ENCODE data around the gene ACOT11.

The ACOT11 gene

DNA sequence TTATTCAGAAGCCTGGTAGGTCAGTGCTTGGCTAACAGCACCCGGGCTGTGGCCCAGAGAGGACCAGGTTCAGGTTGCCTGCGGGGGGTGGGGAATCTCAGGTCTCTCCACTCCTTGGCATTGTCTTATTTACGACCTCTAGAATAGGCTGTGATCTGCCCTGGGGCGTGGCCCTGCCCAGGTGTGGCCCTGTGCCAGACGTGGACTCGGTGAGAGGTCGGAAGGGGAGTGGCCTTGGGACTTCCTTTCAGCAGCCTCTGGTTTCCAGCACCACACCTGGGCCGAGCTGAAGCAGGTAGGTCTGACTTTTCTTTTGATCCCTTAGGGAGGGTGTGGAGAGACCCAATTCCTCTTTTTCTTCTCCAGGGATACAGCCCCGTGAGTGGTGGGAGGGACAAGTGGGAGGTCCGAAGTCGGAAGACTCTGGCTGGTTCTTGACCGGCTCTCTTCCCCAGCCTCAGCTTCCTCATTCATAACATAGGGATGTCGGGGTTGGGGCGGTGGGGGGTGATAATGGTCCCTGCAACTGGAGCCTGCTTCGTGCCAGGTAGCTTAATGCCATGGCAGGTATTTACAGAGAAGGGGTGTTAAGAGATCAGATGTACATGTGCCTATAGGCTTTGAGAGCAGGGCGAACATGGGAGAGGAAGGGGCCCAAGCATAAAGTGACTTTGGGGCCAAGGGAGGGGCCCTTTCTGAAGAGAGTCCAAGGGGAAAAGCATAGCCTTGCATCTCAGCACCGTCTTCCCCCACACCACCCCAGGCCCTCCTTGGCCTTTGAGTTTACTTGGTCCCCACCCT lies 16.5 kb downstream of the ACOT11 start:
- no peak for DNase-seq (ENCODE audit: low read depth)

GRCh38 chr1:54565113-54565501 lies 17.1 kb downstream of the ACOT11 start:
- DNase-seq (ENCODE audit: low read depth) = no peak

- DNase-seq (ENCODE audit: low read depth) = no peak
Observed at GRCh38 chr1:54566438-54567141, 18.6 kb downstream of the ACOT11 start.

DNA sequence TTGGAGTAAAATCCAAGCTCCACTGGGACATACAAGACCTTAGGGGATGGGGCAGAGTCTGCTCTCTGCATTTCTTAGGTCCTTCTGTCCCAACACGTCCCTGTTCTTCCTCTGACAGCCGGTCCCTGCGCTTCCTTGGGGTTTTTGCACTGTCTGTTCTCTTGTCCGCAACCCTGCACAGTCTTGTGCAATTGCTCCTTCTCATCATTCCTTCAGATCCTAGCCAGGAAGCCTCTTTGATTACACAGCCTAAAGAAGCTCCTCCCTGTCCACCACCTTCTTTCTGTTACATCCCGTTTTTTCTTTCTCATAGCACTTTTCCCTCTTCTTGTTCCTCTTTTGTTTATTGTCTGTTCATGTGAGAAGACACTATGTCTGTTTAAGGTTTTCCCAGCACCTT lies 19.9 kb downstream of the ACOT11 start:
- DNase-seq (ENCODE audit: low read depth) = no peak

- DNase-seq (ENCODE audit: low read depth) = no peak
Observed at GRCh38 chr1:54569339-54569738, 21.3 kb downstream of the ACOT11 start.

DNA sequence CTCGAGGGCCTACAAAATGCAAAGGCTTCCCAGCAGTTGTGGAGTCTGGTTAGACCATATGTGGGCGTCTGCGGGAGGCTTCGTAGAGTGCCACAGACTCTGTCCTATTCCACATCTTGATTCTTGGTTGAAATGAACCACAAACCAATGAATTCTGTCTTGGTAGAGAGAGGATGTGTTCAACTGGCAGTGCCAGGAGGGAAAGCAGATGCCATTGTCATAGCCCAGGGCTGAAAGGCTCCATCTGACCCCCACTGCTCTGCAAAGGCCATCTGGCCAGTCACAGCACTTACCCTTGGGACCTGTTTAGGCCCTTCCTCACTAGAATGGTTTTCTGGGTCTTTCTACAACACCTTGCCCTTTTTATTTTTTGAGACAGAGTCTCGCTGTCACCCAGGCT lies 22.1 kb downstream of the ACOT11 start:
- DNase-seq (ENCODE audit: low read depth) = no peak

DNA sequence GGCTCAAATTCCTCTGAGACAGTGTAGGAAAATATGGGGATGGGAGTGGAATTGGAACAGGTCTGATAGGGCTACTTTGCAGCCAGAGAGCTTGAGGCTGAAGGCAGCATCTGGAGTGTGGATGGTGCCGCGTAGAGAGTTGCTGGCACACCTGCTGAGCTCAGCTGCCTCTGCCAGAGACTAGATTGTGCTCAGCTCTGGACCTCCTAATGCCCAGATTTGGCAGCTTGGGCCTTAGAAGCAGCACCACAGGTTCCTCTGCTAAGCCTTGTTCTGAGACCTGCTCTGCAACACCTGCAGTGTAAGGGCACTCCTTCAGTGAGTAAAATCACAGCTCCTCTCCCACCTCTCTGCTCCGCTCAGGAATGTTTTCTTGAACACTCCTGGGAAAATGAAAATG lies 23.3 kb downstream of the ACOT11 start:
- no peak for DNase-seq (ENCODE audit: low read depth)

DNA sequence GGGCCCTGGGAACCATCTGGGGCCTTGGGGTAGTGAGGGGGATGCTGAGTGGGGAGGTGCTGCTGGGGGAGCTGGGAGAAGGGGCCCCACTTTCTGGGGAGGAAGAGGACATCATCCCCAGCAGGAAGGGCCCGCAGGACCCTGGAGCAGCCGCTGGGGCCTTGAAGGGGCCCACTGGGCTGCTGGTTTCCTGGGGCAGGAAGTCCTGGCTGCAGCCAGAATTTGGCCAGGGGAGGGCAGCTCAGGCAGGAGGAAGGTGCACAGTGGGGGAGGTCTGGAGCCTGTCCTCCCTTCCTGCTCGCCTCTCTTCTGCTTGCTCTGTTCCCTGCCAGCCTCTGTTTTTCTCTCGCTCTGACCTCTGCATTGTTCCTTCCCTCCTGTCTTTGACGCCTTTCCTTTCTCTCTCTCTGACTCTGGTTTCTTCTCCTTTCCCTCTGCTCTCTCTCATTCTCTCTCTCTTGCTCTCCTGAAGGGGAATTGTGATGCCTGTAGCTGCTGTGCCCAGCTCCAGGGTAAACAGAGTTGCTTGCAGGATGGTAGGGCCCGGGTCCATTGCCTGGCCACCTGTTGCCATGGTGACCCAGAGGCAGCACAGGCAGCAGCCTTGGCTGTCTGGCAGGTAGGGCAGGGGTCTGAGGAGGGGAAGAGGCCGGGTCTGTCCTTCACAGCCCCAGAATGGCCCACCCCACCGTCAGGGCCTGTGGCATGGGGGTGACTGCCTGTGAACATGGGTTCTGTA lies 23.9 kb downstream of the ACOT11 start:
- DNase-seq (ENCODE audit: low read depth) = no peak

GRCh38 chr1:54572542-54572850 lies 24.5 kb downstream of the ACOT11 start:
- no peak for DNase-seq (ENCODE audit: low read depth)

GRCh38 chr1:54574158-54574778 lies 26.2 kb downstream of the ACOT11 start:
- no peak for DNase-seq (ENCODE audit: low read depth)

- no peak for DNase-seq (ENCODE audit: low read depth)
Observed at GRCh38 chr1:54575161-54575560, 27.1 kb downstream of the ACOT11 start.

GRCh38 chr1:54575605-54576290 lies 27.7 kb downstream of the ACOT11 start:
- DNase-seq (ENCODE audit: low read depth) = no peak

DNA sequence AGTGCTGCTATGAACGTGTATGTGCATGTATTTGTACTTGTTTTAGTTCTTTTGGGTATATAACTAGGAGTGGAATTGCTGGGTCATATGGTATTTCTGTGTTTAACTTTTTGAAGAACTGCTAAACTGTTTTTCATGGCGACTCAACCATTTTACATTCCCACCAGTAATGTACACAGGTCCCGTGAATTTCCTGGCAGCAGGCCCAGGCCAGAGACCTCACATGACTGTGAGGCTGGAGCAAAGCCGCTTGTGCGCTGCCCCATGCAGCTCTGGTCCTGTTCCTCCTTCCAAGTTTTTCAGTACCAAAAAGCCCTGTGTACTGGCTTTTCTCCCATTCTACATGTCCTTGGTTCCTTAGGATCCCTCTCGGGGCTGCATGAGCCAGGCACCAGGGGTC lies 29.6 kb downstream of the ACOT11 start:
- DNase-seq (ENCODE audit: low read depth) = no peak

GRCh38 chr1:54579337-54579781 lies 31.3 kb downstream of the ACOT11 start:
- no peak for DNase-seq (ENCODE audit: low read depth)

DNA sequence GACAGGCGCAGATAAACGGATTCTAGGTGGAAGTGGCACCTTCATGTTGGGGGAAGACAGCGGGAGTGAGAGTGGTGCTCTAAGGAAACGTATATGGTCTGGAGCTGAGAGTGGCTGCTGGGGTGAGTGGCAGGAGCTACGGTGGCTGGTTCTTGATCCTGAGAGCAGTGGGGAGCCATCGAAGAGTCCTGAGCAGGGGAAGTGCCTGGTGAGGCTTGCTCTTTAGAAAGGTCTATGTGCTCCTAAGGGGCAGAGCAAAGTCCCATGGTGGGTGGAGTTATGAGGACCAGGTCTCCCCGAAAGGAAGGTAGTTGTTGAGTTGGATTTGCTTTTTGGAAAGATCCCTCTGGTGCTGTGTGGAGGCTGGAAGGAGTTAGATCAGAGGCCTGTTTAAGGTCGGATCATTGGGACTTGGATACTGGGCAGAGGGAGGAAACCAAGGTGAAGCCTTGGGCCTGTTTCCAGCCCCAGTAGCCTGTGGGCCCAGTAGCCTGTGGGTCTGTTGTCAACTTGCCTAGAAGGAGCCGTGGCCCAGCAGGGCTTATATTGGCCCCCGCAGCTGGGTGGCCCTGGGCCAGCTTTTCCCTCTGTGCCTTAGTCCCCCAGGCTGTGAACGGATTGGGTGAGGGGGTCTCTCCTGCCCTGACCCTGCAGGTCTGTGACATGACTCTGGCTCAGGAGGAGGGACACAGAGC lies 33.0 kb downstream of the ACOT11 start:
- no peak for DNase-seq (ENCODE audit: low read depth)

DNA sequence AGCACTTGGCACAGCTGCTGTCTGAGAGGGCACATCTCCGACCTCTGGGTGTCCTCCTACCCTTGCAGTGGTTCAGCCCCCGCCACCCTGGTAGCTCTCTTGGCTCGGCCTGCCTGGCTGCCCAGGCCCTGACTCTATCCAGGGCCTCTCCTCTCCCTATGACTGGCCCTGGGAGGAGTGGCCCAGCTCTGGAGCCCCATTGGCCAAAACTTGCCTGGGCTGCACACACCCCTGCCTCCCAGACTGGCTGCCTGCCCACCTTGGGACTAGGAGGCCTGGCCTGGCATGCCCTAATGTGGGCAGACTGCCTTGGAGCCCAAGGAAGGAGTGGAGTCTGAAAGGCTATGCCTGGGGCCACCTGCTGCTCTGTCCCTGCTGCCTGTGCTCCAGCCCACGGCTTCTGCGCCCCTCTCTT lies 33.6 kb downstream of the ACOT11 start:
- no peak for DNase-seq (ENCODE audit: low read depth)

- no peak for DNase-seq (ENCODE audit: low read depth)
Observed at GRCh38 chr1:54582566-54583306, 34.7 kb downstream of the ACOT11 start.

DNA sequence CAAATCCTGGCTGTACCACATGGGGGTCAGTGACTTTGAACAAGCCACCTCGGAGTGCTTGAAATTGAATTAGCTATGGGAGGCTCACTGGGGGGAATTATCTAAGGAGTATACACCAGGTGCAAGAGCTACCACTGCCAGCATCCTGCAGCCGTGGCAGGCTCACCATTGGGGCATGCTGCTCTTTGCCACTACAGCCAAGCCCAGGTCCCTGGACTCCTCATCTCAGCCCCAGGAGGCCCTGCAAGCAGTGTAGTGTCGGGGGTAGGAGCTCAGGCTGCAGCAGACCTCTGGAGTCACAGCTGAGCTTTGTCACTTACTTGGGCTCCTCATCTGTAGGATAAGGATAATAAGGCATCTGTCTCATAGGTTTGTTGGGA lies 35.3 kb downstream of the ACOT11 start:
- no peak for DNase-seq (ENCODE audit: low read depth)

DNA sequence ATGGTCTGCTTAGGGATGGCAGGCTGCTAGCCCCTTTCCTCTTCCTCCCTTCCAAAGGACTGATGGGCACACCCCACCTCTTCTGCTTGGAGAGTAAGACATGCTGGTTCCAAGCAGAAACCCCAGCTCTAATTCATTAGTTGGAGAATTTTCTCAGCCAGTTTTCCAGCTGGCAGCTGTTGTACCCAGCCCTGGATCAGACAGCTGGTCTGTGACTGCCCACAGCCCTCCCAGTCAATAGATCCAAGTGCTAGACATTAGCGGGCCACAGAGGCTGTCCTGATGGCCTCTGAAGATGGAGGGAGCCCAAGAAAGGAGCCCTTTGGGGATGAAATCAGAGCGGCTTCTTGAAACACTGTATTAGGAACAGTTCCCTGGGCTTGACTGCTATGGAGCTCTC lies 35.8 kb downstream of the ACOT11 start:
- DNase-seq (ENCODE audit: low read depth) = no peak

DNA sequence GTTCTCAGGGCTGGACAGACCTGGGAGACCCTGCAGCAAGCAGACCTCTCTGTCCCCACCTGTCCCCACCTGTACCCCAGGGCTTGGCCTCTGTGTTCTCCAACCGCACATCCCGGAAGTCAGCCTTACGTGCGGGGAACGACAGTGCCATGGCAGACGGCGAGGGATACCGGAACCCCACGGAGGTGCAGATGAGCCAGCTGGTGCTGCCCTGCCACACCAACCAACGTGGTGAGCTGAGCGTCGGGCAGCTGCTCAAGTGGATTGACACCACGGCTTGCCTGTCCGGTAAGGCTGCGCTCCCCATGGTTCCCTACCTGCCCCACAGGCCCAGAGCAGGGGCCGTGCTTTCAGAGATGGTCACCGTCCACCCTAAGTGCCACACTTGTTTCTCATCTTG lies 36.5 kb downstream of the ACOT11 start:
- DNase-seq (ENCODE audit: low read depth) = no peak
